Kidney glomerular epithelial cell (primary cell): ENCODE measurements around the gene RAI14.
A peak's percentile ranks its signal among the peaks of the same experiment; 100 is the strongest.
"Not testable (repeated sequence)": the region's sequence is repeated elsewhere in the genome, so short reads cannot be mapped to it uniquely, and the experiment has no call there.

Experiments
- DNase-seq: peaks from one replicate; lab custom pipeline; 2025; lab: John Stamatoyannopoulos, UW

Gene RAI14

DNA sequence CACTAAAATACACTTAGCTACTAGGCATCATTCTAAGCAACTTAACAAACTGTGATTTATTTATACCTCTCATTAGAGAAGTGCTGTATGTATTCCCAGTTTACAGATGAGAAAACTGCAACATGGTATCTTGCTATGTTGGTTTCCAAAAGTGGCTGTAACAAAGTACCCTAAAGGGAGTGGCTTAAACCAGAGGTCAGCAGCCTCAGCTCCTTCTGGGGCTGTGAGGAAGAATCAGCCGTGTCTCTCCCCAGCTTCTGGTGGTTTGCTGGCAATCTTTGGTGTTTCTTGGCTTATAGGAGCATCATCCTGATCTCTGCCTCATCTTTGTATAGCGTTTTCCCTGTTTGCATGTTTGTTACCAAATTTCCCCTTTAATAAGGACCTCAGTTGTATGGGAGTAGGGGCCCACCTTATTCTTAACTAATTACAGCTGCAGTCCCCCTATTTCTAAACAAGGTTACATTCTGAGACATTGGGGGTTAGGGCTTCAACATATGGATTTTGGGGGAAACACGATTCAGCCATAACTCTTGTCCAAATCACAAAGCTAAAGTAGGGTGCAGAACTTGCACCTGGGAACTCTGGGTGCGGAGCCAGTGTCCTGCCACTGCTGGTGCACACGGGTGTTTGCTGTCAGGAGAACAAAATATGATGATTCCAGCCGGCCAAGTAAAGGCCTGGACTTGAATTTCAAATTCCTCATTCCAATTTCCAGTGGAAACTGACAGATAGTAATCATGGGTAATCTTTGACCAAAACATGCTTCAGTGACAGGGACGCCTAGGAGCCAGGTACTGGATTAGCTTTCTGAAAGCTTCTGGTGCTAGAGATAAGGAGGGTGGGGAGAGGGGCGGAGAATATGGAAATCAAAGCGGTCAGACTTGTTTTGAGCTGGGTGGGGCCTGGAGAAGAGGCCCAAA, 43.3 kb downstream of the RAI14 start:
- no peak for DNase-seq

GRCh38 chr5:34700078-34700452, 43.9 kb downstream of the RAI14 start:
- DNase-seq: no peak

DNA sequence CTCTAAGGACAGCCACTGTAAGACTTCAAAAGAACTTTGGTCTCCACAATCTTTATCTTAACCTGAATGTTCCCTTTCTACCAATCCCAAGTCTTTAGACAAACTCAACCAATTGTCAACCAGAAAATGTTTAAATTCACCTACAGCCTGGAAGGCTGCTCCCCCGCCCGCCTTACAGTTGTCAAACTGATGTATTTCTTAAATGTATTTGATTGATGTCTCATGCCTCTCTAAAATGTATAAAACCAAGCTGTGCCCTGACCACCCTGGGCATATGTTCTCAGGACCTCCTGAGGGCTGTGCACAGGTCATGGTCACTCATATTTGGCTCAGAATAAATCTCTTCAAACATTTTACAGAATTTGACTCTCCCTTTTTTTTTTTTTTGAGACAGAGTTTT, 45.3 kb downstream of the RAI14 start:
- not testable (repeated sequence) for DNase-seq

DNA sequence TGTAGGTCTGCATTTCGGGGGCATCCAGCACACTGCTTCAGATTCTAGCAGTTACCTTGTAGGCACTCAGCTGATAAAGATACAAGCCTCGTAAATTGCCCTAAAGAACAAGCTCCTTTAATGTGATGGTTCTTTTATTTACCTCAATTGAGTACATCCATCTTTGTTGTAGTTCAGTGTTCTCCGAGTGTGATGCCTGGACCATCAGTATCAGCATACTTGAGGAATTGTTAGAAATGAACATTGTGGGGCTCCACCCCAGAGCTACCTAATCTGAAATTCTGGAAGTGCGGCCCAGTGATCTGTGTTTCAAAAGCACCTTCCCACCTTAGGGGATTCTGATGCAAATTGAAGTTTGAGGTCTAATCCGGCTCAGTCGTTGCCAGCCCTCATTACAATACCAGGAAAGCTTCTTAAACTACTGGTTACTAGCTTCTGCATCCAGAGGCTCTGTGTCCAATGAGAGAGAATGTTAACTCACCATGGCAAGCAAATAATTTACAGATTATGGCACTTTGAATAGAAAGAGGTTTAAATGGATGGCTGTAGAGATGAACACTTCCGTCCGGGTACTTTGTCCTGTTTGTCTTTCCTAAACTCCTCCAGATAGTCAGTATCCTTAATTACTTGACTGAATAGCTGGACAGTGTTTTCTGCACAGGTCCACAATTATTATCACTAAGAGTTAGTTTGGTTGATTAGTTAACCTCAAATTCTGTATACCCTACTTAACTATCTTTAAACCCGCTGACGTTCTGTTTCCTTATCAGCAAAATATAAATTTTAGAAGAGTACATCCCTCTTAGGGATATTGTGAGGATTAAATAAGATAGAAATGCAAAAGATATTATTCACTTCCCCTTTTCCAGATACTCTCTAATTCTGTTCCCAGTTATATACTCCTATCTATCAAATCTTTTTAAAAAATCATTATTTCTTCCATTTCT, 47.9 kb downstream of the RAI14 start:
- no peak for DNase-seq

DNA sequence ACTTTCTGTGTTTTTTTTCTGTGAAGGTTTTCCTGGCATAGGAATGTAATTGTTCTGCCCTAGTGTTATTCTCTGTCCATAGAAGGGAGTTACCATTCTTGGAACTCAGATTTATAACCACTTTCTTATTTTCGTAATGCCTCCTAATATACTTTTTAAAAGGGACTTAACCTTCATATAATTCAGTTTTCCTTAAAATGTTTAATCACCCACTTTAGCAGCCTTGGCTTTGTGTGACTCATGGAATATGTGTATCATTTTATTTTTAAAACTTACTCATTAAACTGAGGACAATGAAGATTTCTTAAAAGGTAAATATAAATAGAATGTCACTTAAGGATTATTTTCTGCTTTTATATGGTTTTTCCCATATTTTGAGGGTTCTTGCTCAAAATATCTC, 50.0 kb downstream of the RAI14 start:
- peak; percentile 12 for DNase-seq

DNA sequence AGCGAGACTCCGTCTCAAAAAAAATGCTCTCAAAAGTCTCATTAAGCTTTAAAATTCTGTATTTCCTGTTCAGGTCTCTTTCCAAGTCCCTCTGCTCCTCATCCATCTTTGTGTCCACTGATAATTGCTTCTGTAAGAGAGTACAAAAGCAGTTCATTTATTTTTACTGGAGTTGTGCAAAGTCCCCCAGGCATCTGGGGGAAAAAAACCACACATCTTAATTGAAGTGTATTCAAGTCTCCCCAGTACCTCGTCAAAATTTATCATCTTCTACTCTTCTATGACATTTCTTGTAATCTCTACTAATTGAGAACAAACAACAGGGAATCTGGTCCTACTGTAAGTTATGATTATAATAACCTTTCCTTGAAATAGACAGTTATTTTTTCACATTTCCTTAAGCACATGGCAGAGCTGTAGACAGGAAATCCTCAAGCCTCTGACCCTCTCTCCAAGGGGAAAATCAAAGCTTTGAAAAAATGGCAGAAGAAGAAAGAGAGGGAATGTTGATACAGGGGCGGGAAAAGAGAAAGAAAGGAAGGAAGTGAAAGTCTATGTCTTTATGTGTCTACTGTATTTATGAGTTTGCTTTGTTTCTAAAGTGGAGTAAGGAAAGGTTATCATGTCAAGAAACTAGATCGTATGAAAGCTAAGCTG, 51.5 kb downstream of the RAI14 start:
- DNase-seq: no peak

GRCh38 chr5:34708777-34709176, 52.6 kb downstream of the RAI14 start:
- no peak for DNase-seq

DNA sequence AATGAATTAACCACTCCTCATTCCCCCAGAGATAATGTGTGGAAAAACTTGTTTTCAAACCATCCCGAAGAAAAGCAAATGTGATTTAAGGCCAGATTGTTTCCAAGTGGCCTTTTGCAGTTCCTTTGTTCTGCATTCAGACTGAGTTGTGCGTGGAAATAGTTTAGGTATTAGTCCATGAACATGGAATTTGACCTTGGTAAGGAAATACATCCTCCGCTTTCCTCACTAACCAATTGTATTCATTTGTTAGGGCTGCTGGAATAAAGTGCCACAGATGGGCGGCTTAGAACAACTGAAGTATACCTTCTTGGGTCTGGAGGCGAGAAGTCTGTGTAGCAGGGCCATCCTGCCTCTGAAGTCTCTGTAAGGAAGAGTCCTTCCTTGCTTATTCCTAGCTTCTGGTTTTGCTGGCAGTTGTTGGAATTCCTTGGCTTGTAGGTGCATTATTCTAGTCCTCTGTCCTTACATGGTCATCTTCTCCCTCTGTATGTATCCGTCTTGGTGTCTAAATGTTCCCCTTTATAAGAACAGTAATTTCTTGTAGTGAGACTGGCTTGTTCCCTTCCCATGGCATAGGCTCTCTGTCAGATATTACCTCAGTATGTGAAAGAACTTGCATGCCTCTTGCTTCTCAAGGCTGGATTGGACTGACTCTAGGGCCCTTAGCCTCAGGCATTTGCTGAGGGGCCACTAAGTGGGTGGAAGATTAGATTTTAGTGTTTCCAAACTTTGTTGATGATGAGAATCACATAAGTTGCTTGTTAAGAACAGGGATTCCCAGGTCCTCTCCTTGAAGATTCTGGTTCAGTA, 53.9 kb downstream of the RAI14 start:
- DNase-seq: peak; percentile 84

- DNase-seq: no peak
These were observed 56.4 kb downstream of the RAI14 start for GRCh38 chr5:34712565-34712964.

- DNase-seq: no peak
These were observed 59.6 kb downstream of the RAI14 start for GRCh38 chr5:34715711-34716110.

GRCh38 chr5:34716986-34717385, 60.9 kb downstream of the RAI14 start:
- DNase-seq: peak; percentile 81

GRCh38 chr5:34717426-34718327, 61.5 kb downstream of the RAI14 start:
- DNase-seq: peak; percentile 96

DNA sequence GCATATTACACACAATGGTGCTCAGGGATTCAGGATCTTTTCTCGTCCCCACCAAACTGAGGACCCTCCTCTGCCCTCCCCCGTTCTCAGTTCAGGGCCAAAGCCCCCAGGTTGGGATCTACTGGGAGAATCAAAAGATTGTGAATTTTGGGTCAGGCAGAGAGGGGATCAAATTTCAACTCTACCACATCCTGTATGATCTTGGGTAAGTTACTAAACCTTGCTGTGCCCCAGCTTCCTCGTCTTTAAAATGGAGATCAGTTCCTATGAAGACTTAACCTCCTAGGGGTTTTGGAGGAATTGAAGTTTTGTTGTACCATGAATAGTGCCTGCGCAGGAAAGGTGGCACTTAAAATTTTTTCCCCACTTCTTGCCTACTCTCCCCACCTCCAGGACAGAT, 62.4 kb downstream of the RAI14 start:
- no peak for DNase-seq

- no peak for DNase-seq
These were observed 62.9 kb downstream of the RAI14 start for GRCh38 chr5:34719029-34719428.

- no peak for DNase-seq
These were observed 65.2 kb downstream of the RAI14 start for GRCh38 chr5:34721327-34721726.

- DNase-seq: no peak
These were observed 66.1 kb downstream of the RAI14 start for GRCh38 chr5:34722183-34722582.

DNA sequence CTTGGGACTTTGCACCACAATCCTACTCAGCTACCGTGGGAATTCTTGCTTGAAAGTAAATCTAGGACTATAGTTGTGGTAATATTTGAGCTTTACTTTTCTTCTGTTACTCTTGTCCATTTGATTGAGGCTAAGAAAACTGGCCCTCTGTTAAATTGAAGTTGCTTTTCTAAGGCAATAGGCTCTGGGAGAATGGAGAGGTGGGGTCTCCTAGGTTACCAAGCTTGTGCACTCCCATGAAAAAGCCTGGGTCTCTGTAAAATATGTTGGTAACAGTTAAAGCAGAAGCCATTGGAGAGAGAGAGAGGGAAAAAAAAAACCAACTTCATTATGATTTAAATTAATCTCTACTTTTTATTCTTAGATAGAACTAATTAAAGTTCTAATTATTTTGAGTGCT, 68.6 kb downstream of the RAI14 start:
- DNase-seq: no peak

- DNase-seq: not testable (repeated sequence)
These were observed 71.1 kb downstream of the RAI14 start for GRCh38 chr5:34727166-34727749.

GRCh38 chr5:34728236-34728635, 72.1 kb downstream of the RAI14 start:
- DNase-seq: no peak
